IMR-90 (cell line): ENCODE results near the gene DIP2C. TPM values are rescaled to one million over a fixed set of nuclear protein-coding genes. Genes with fewer than 3 reads are reported as not detected.

Experiments
- ATAC-seq: fragments of 200-7000 bp; cut with Tn5 transposase; 2 replicates; pipeline ENCODE4 v1.9.1; 2020; ENCODE audit warnings: low read depth, mild to moderate bottlenecking, moderate library complexity
- BruUV-seq: library from RNA; stranded (reverse); fragments of 400-500 nt; replicated peaks from 2 replicates; lab custom pipeline; 2021; lab: Mats Ljungman, UMichigan
- CTCF ChIA-PET: fragments of 300-600 bp; formaldehyde crosslinking; extraction: SDS; loops from one replicate; lab custom pipeline; 2021; ENCODE audit warnings: antibody characterized with exemption; lab: Yijun Ruan, JAX
- POLR2A ChIA-PET: fragments of 300-600 bp; sonication (Branson Sonifier 250); formaldehyde crosslinking; loops from one replicate; lab custom pipeline; 2022; ENCODE audit warnings: antibody characterized with exemption; ENCODE audit not compliant: unreplicated experiment; lab: Charles Lee
- DNase-seq: peaks from one replicate; pipeline ENCODE4 v3.0.0; 2013
- H2AFZ ChIP-seq: replicated peaks from 2 replicates; pipeline ENCODE3; 2013; ENCODE audit warnings: low read length, mild to moderate bottlenecking; ENCODE audit not compliant: poor library complexity
- H2AK5ac ChIP-seq: 2 replicates; pipeline ENCODE4 v1.6.1; 2013; ENCODE audit warnings: low read depth, low read length, inconsistent platforms
- H2AK9ac ChIP-seq: replicated peaks from 2 replicates; pipeline ENCODE3; 2013; ENCODE audit warnings: mild to moderate bottlenecking, low read depth, low read length, moderate library complexity; ENCODE audit not compliant: poor library complexity
- H2BK120ac ChIP-seq: 2 replicates; pipeline ENCODE4 v1.6.1; 2013; ENCODE audit warnings: low read depth, low read length, inconsistent platforms
- H2BK15ac ChIP-seq: 3 replicates; pipeline ENCODE4 v1.6.1; 2013; ENCODE audit warnings: low read depth, low read length, inconsistent platforms
- H2BK20ac ChIP-seq: 2 replicates; pipeline ENCODE4 v1.6.1; 2013; ENCODE audit warnings: low read depth, mild to moderate bottlenecking, inconsistent platforms, low read length, moderate library complexity
- H2BK5ac ChIP-seq: 2 replicates; pipeline ENCODE4 v1.6.1; 2013; ENCODE audit warnings: mild to moderate bottlenecking, low read depth, low read length, inconsistent platforms; ENCODE audit not compliant: poor library complexity, severe bottlenecking
- H3K14ac ChIP-seq: replicated peaks from 2 replicates; pipeline ENCODE4 v1.6.1; 2013; ENCODE audit warnings: low read depth, low read length, inconsistent platforms
- H3K18ac ChIP-seq: 2 replicates; pipeline ENCODE4 v1.6.1; 2013; ENCODE audit warnings: low read depth, low read length, control low read depth
- H3K23ac ChIP-seq: 2 replicates; pipeline ENCODE4 v1.6.1; 2013; ENCODE audit warnings: low read depth, low read length, inconsistent platforms
- H3K27ac ChIP-seq: 2 replicates; pipeline ENCODE4 v1.5.1; 2013; ENCODE audit warnings: mild to moderate bottlenecking, control low read depth, low read length; ENCODE audit not compliant: insufficient read depth
- H3K27me3 ChIP-seq: 2 replicates; pipeline ENCODE4 v1.6.1; 2013; ENCODE audit warnings: low read length; ENCODE audit not compliant: control insufficient read depth, insufficient read depth
- H3K36me3 ChIP-seq: 2 replicates; pipeline ENCODE4 v1.6.1; 2013; ENCODE audit warnings: low read length, mixed read lengths; ENCODE audit not compliant: control insufficient read depth, insufficient read depth
- H3K4ac ChIP-seq: 2 replicates; pipeline ENCODE4 v1.6.1; 2013; ENCODE audit warnings: low read depth, low read length, inconsistent platforms
- H3K4me1 ChIP-seq: 2 replicates; pipeline ENCODE4 v1.6.1; 2013; ENCODE audit warnings: low read length, mixed read lengths; ENCODE audit not compliant: control insufficient read depth, insufficient read depth
- H3K4me2 ChIP-seq: 2 replicates; pipeline ENCODE4 v1.6.1; 2013; ENCODE audit warnings: low read depth, mild to moderate bottlenecking, control low read depth, low read length, moderate library complexity
- H3K4me3 ChIP-seq: 2 replicates; pipeline ENCODE4 v1.5.1; 2013; ENCODE audit warnings: low read depth, mild to moderate bottlenecking, control low read depth, low read length, moderate library complexity; ENCODE audit not compliant: insufficient read depth
- H3K56ac ChIP-seq: 2 replicates; pipeline ENCODE4 v1.6.1; 2013; ENCODE audit warnings: low read length, inconsistent platforms; ENCODE audit not compliant: insufficient read depth; ENCODE audit errors: extremely low read depth
- H3K79me1 ChIP-seq, 2 experiments: 2 replicates each; pipeline ENCODE4 v1.6.1; 2013; ENCODE audit warnings: low read length in 2 of 2, inconsistent platforms in 1 of 2, low read depth in 1 of 2
- H3K9ac ChIP-seq: 2 replicates; pipeline ENCODE4 v1.6.1; 2013; ENCODE audit warnings: low read depth, low read length, control low read depth
- H3K9me1 ChIP-seq: 2 replicates; pipeline ENCODE4 v1.6.1; 2013; ENCODE audit warnings: low read length, inconsistent platforms; ENCODE audit not compliant: insufficient read depth
- H3K9me3 ChIP-seq: 2 replicates; pipeline ENCODE4 v1.6.1; 2013; ENCODE audit warnings: low read length; ENCODE audit not compliant: control insufficient read depth, insufficient read depth
- H4K20me1 ChIP-seq: 2 replicates; pipeline ENCODE4 v1.6.1; 2013; ENCODE audit warnings: low read length, inconsistent platforms; ENCODE audit not compliant: insufficient read depth
- H4K5ac ChIP-seq: 2 replicates; pipeline ENCODE4 v1.6.1; 2013; ENCODE audit warnings: mild to moderate bottlenecking, low read depth, low read length, control low read depth
- H4K8ac ChIP-seq, 2 experiments: 2 replicates each; pipeline ENCODE4 v1.6.1; 2013; ENCODE audit warnings: low read depth in 2 of 2, low read length in 2 of 2, control low read depth in 1 of 2, inconsistent platforms in 1 of 2
- H4K91ac ChIP-seq: 2 replicates; pipeline ENCODE4 v1.6.1; 2013; ENCODE audit warnings: low read depth, low read length, inconsistent platforms; ENCODE audit not compliant: insufficient read depth
- CEBPB ChIP-seq: IDR thresholded peaks from 2 replicates; pipeline ENCODE4 v1.6.1; 2012; ENCODE audit warnings: low read depth, low read length, improper control_type of control experiment
- CTCF ChIP-seq: conservative IDR thresholded peaks from 2 replicates; pipeline ENCODE4 v1.5.1; 2012; ENCODE audit warnings: mild to moderate bottlenecking, low read depth, low read length, improper control_type of control experiment
- ELK1 ChIP-seq: fragments of 150-350 bp; IDR thresholded peaks from 2 replicates; pipeline ENCODE4 v1.6.1; 2016; ENCODE audit warnings: low read depth, mild to moderate bottlenecking, low read length, moderate library complexity, borderline replicate concordance
- MAFK ChIP-seq: IDR thresholded peaks from 2 replicates; pipeline ENCODE4 v1.6.1; 2012; ENCODE audit warnings: low read depth, low read length, improper control_type of control experiment
- MAZ ChIP-seq: IDR thresholded peaks from 2 replicates; pipeline ENCODE4 v1.6.1; 2012; ENCODE audit warnings: low read depth, mild to moderate bottlenecking, low read length, improper control_type of control experiment, moderate library complexity, borderline replicate concordance
- MXI1 ChIP-seq: IDR thresholded peaks from 2 replicates; pipeline ENCODE4 v1.6.1; 2012; ENCODE audit warnings: low read depth, mild to moderate bottlenecking, low read length, moderate library complexity, borderline replicate concordance
- NFE2L2 ChIP-seq: fragments of 150-350 bp; IDR thresholded peaks from 2 replicates; pipeline ENCODE4 v1.6.1; 2016; ENCODE audit warnings: low read depth, mild to moderate bottlenecking, low read length
- RAD21 ChIP-seq: IDR thresholded peaks from 2 replicates; pipeline ENCODE4 v1.6.1; 2012; ENCODE audit warnings: low read length, improper control_type of control experiment
- RFX5 ChIP-seq: IDR thresholded peaks from 2 replicates; pipeline ENCODE4 v1.8.0; 2012; ENCODE audit warnings: low read depth, mild to moderate bottlenecking, low read length, moderate library complexity
- SMC3 ChIP-seq: fragments of 150-350 bp; IDR thresholded peaks from 2 replicates; pipeline ENCODE4 v1.6.1; 2016; ENCODE audit warnings: low read depth, mild to moderate bottlenecking, antibody characterized with exemption, low read length, moderate library complexity
- WGBS, 2 experiments: methylation state at CpG; one replicate each; pipeline versions ENCODE4 v1.1.5 to v1.1.7; 2013; ENCODE audit warnings: missing lambda C conversion rate in 2 of 2; ENCODE audit not compliant: insufficient read length in 1 of 2; ENCODE audit errors: extremely low coverage in 2 of 2; 5-methylcytosine and 5-hydroxymethylcytosine counted together
- dilution Hi-C: fragments of 300-500 bp; cut with HindIII; formaldehyde crosslinking; loops from one replicate; pipeline ENCODE4 v1.14.3; 2018; ENCODE audit warnings: low sequenced_read_pairs; ENCODE audit not compliant: unreplicated experiment
- in situ Hi-C: fragments of 300-500 bp; cut with MboI; formaldehyde crosslinking; loops from 3 replicates; pipeline ENCODE4 v1.14.3; 2019; ENCODE audit warnings: low sequenced_read_pairs, inconsistent platforms, mixed read lengths
- intact Hi-C: fragments of 100-400 bp; cut with micrococcal nuclease; formaldehyde crosslinking; loops from 2 replicates; pipeline ENCODE4 v1.10.0; 2022
- polyA plus RNA-seq, 3 experiments: library from polyadenylated mRNA; depleted of rRNA; stranded (reverse); fragments of >200 nt; gene quantifications; 2 replicates each; pipeline ENCODE4 v1.2.3, GENCODE V29; 2012; ENCODE audit warnings: low replicate concordance in 1 of 3
- total RNA-seq: library from RNA; depleted of rRNA; stranded (reverse); fragments of >200 nt; gene quantifications from 2 replicates; pipeline ENCODE4 v1.2.3, GENCODE V29; 2012

Gene DIP2C
- total and polyA plus RNA-seq, 2 of the 4 experiments (the other 2 are of a cell fraction), result 8.6 to 17.3 TPM

GRCh38 chr10:378930-379704 is 310.4 kb downstream of the DIP2C start (continued):
- no peak for TF ChIP-seq ELK1

GRCh38 chr10:378230-378929 is 311.1 kb downstream of the DIP2C start:
- ATAC-seq (no peak), DNase-seq (no peak)
- Histone ChIP-seq H3K18ac (no peak overlapping the region), H3K23ac (no peak overlapping the region), H3K9me1 (peaks cover 20% of the 10 kb centered on the region), H3K4me3 (no peak overlapping the region), H3K4me2 (no peak overlapping the region), H3K27ac (no peak overlapping the region), H2BK15ac (no peak overlapping the region), H3K9ac (no peak overlapping the region), H3K36me3 (peaks cover 50% of the 10 kb centered on the region), H4K5ac (no peak overlapping the region), H3K27me3 (no peaks in the 10 kb centered on the region), H3K79me1 (peaks cover 21 to 30% of the 10 kb centered on the region in 2 experiments), H2BK20ac (no peak overlapping the region), H3K4ac (no peak overlapping the region), H2AK9ac (no peak overlapping the region), H3K4me1 (peaks cover 3% of the 10 kb centered on the region), H4K91ac (no peak overlapping the region), H3K56ac (no peak overlapping the region), H4K20me1 (peaks cover 8% of the 10 kb centered on the region; the same call in 1 of the 2 replicates), H4K8ac (no peak overlapping the region), H3K9me3 (0 out of 2 replicates have a peak, but pooled peaks cover 2% of the 10 kb centered on the region), H2BK120ac (no peak overlapping the region), H2AK5ac (no peak overlapping the region; the same call in 1 of the 2 replicates), H2BK5ac (no peak overlapping the region), H3K14ac (no peak overlapping the region), H2AFZ (peak overlapping the region; percentile 37)
- CTCF ChIA-PET, result no interaction called here
- BruUV-seq, result no TSS peak
- 97% methylated on average over 9 of the region's 14 CpGs; no CpG with 5 or more reads in 1 of the 2 experiments for WGBS, 2 experiments
- POLR2A ChIA-PET, result no interaction called here
- dilution Hi-C loops (no loop called here), intact Hi-C loops (no loop called here), in situ Hi-C loops (no loop called here)
- TF ChIP-seq MAFK, result no peak
- TF ChIP-seq MXI1, result no peak
- TF ChIP-seq ELK1, result no peak
- TF ChIP-seq NFE2L2, result no peak
- TF ChIP-seq RFX5, result no peak
- no peak for TF ChIP-seq RAD21
- no peak for TF ChIP-seq CEBPB
- no peak for TF ChIP-seq CTCF
- TF ChIP-seq MAZ, result no peak
- TF ChIP-seq SMC3, result no peak
